Gastroesophageal sphincter (tissue), 3 donors: Measurements from ENCODE around the gene KL.

Experiments
- POLR2A ChIP-seq, 2 donors: fragments of 450-650 bp; IDR thresholded peaks; one replicate each; pipeline ENCODE4 v1.6.1; 2017; ENCODE audit warnings: antibody characterized with exemption in 2 of 2, mild to moderate bottlenecking in 2 of 2, moderate library complexity in 1 of 2
- POLR2AphosphoS5 ChIP-seq: sonication (generic); formaldehyde crosslinking; IDR thresholded peaks from one replicate; pipeline ENCODE4 v1.6.1; 2017; ENCODE audit warnings: antibody characterized with exemption
- TF ChIP-seq, protein P1 (sequence below), 4 experiments: fragments of 200-600 bp in 2 of 4; fragments of 450-650 bp in 2 of 4; sonication (generic) in 1 of 4; IDR thresholded peaks; one replicate each; pipeline ENCODE4 v1.5.1; 2017 to 2019; ENCODE audit warnings: antibody characterized with exemption in 4 of 4, mild to moderate bottlenecking in 2 of 4, moderate library complexity in 2 of 4

DNA sequence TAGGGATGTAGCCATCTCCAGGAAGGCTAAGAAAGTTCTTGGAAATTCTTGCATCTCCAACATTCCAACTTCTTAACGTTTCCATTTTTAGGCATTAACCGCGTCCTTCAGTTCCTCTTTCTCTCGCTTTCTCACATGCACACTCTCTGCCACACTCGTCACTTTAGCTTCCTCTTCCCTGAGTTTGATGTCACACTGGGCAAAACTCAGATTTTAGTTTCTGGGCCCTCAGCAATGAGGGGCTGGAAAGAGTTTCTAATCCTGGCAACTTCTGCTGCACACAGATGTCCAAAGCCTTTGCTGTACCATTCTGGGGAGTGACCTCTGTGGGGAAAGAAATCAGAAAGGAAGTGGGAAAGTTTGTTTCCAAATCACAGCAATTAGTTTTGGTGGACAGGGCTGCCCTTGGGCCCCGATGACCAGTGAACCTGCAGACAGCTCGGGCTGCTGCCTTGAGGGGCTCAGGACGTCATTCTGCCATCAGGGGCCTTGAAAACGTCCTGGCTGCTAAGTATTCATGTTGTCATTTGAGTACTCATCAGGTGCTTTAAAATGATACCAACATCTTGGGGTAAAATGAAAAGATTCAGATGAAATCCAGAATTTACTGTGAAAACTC is 89.3 kb downstream of the KL start:
- TF ChIP-seq, protein P1, sequence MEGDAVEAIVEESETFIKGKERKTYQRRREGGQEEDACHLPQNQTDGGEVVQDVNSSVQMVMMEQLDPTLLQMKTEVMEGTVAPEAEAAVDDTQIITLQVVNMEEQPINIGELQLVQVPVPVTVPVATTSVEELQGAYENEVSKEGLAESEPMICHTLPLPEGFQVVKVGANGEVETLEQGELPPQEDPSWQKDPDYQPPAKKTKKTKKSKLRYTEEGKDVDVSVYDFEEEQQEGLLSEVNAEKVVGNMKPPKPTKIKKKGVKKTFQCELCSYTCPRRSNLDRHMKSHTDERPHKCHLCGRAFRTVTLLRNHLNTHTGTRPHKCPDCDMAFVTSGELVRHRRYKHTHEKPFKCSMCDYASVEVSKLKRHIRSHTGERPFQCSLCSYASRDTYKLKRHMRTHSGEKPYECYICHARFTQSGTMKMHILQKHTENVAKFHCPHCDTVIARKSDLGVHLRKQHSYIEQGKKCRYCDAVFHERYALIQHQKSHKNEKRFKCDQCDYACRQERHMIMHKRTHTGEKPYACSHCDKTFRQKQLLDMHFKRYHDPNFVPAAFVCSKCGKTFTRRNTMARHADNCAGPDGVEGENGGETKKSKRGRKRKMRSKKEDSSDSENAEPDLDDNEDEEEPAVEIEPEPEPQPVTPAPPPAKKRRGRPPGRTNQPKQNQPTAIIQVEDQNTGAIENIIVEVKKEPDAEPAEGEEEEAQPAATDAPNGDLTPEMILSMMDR (IDR thresholded peaks at IDR 0.05), result no peak
- TF ChIP-seq POLR2A (IDR thresholded peaks at IDR 0.05) (no peak), POLR2AphosphoS5 (no peak)
